Astrocyte (in vitro differentiated cells and primary cell): Measurements from ENCODE around the gene LTBP2. TPM values are rescaled to one million over a fixed set of nuclear protein-coding genes. Genes with fewer than 3 reads are reported as not detected.
A peak's percentile ranks its signal among the peaks of the same experiment; 100 is the strongest.

Experiments used
- DNase-seq: peaks from one replicate; pipeline ENCODE4 v3.0.0-alpha.2; 2010; ENCODE audit warnings: low read depth
- FAIRE-seq: peaks from 2 replicates; lab custom pipeline; 2011; peaks lifted over from hg19 to GRCh38; lab: Jason Lieb, UNC
- H2AFZ ChIP-seq: 2 replicates; pipeline ENCODE4 v1.6.0; 2012; ENCODE audit warnings: low read depth, low read length, inconsistent platforms
- H3K27ac ChIP-seq: 2 replicates; pipeline ENCODE4 v1.5.1; 2011; ENCODE audit warnings: low read depth, low read length, inconsistent platforms
- H3K27me3 ChIP-seq: 2 replicates; pipeline ENCODE4 v1.6.0; 2011; ENCODE audit warnings: low read length, inconsistent platforms; ENCODE audit not compliant: insufficient read depth
- H3K36me3 ChIP-seq: 2 replicates; pipeline ENCODE4 v1.5.1; 2011; ENCODE audit warnings: low read length, inconsistent platforms; ENCODE audit not compliant: insufficient read depth
- H3K4me1 ChIP-seq: 2 replicates; pipeline ENCODE4 v1.5.1; 2011; ENCODE audit warnings: low read length, inconsistent platforms; ENCODE audit not compliant: insufficient read depth
- H3K4me2 ChIP-seq: 2 replicates; pipeline ENCODE4 v1.6.0; 2012; ENCODE audit warnings: low read length, inconsistent platforms
- H3K4me3 ChIP-seq: 2 replicates; pipeline ENCODE4 v1.5.1; 2011; ENCODE audit warnings: low read depth, mild to moderate bottlenecking, low read length, inconsistent platforms; ENCODE audit not compliant: insufficient read depth
- H3K79me2 ChIP-seq: 2 replicates; pipeline ENCODE4 v1.6.0; 2012; ENCODE audit warnings: mild to moderate bottlenecking, low read length, inconsistent platforms; ENCODE audit not compliant: insufficient read depth
- H3K9ac ChIP-seq: 2 replicates; pipeline ENCODE4 v1.6.0; 2012; ENCODE audit warnings: mild to moderate bottlenecking, low read length, inconsistent platforms
- H3K9me3 ChIP-seq: 2 replicates; pipeline ENCODE4 v1.5.1; 2012; ENCODE audit warnings: low read depth, mild to moderate bottlenecking, low read length, inconsistent platforms; ENCODE audit not compliant: insufficient read depth
- H4K20me1 ChIP-seq: 2 replicates; pipeline ENCODE4 v1.6.0; 2012; ENCODE audit warnings: low read length, inconsistent platforms; ENCODE audit not compliant: insufficient read depth
- H3K27ac Mint-ChIP-seq: one replicate; pipeline ENCODE4 v1.8.0; 2021; ENCODE audit warnings: mild to moderate bottlenecking, mixed read lengths; ENCODE audit not compliant: unreplicated experiment
- H3K27me3 Mint-ChIP-seq: one replicate; pipeline ENCODE4 v1.8.0; 2021; ENCODE audit warnings: low read depth, mixed read lengths; ENCODE audit not compliant: unreplicated experiment
- H3K36me3 Mint-ChIP-seq: one replicate; pipeline ENCODE4 v1.8.0; 2021; ENCODE audit warnings: low read depth, mixed read lengths; ENCODE audit not compliant: unreplicated experiment
- H3K4me1 Mint-ChIP-seq: one replicate; pipeline ENCODE4 v1.8.0; 2021; ENCODE audit warnings: low read depth, mixed read lengths; ENCODE audit not compliant: unreplicated experiment
- H3K4me3 Mint-ChIP-seq: one replicate; pipeline ENCODE4 v1.8.0; 2021; ENCODE audit warnings: mild to moderate bottlenecking, moderate library complexity, mixed read lengths; ENCODE audit not compliant: unreplicated experiment
- H3K9me3 Mint-ChIP-seq: one replicate; pipeline ENCODE4 v1.8.0; 2021; ENCODE audit warnings: mild to moderate bottlenecking, mixed read lengths; ENCODE audit not compliant: unreplicated experiment
- EZH2 ChIP-seq: IDR thresholded peaks from 2 replicates; pipeline ENCODE4 v1.6.1; 2012; ENCODE audit warnings: mild to moderate bottlenecking, low read length, inconsistent platforms; ENCODE audit not compliant: insufficient read depth
- total RNA-seq: library from RNA; stranded (reverse); gene quantifications from 2 replicates; pipeline ENCODE4 v1.2.1, GENCODE V29; 2021
- TF ChIP-seq, protein P1 (sequence below): IDR thresholded peaks from 2 replicates; pipeline ENCODE4 v1.5.1; 2011; ENCODE audit warnings: low read depth, mild to moderate bottlenecking, inconsistent platforms, low read length, moderate library complexity; ENCODE audit not compliant: insufficient read depth

LTBP2 gene
- total RNA-seq, 1 donor from 2014 or later: 162 TPM

DNA sequence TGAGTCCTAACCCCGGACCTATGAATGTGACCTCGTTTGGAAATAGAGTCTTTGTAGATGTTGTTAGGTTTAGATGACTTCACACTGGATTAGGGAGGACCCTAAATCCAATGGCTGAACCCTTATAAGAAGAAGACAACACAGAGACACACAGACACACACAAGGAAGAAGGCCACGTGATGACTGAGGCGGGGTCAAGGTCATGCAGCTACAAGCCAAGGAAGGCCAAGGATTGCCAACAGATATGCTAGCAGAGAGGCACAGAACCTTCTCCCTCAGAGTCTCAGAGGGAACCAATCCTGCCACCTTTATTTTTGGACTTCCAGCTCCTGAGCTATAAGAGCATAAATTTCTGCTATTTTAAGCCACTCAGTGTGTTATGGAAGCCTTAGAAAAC is 31.8 kb downstream of the LTBP2 start:
- H3K4me2 ChIP-seq: peak overlapping the region; percentile 64
- H3K27ac Mint-ChIP-seq: peak overlapping the region; percentile 94
- peaks cover 49% of the 10 kb centered on the region for H3K4me1 Mint-ChIP-seq
- peaks cover 5% of the 10 kb centered on the region for H4K20me1 ChIP-seq
- H3K27ac ChIP-seq: peak overlapping the region; percentile 91
- no peak overlapping the region for H2AFZ ChIP-seq
- FAIRE-seq (peak; percentile 34), DNase-seq (no peak)
- H3K4me3 Mint-ChIP-seq: no peak overlapping the region
- H3K9ac ChIP-seq: peak overlapping the region; percentile 57
- peaks cover 14% of the 10 kb centered on the region for H3K36me3 ChIP-seq
- no peaks in the 10 kb centered on the region for H3K9me3 ChIP-seq
- H3K79me2 ChIP-seq: peaks cover 64% of the 10 kb centered on the region
- no peaks in the 10 kb centered on the region for H3K27me3 ChIP-seq
- TF ChIP-seq, protein P1, sequence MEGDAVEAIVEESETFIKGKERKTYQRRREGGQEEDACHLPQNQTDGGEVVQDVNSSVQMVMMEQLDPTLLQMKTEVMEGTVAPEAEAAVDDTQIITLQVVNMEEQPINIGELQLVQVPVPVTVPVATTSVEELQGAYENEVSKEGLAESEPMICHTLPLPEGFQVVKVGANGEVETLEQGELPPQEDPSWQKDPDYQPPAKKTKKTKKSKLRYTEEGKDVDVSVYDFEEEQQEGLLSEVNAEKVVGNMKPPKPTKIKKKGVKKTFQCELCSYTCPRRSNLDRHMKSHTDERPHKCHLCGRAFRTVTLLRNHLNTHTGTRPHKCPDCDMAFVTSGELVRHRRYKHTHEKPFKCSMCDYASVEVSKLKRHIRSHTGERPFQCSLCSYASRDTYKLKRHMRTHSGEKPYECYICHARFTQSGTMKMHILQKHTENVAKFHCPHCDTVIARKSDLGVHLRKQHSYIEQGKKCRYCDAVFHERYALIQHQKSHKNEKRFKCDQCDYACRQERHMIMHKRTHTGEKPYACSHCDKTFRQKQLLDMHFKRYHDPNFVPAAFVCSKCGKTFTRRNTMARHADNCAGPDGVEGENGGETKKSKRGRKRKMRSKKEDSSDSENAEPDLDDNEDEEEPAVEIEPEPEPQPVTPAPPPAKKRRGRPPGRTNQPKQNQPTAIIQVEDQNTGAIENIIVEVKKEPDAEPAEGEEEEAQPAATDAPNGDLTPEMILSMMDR: no peak
- no peak for TF ChIP-seq EZH2
- no peaks in the 10 kb centered on the region for H3K27me3 Mint-ChIP-seq
- peaks cover 4% of the 10 kb centered on the region for H3K9me3 Mint-ChIP-seq
- H3K36me3 Mint-ChIP-seq: peaks cover 44% of the 10 kb centered on the region
- no peak overlapping the region for H3K4me3 ChIP-seq
- H3K4me1 ChIP-seq: peaks cover 41% of the 10 kb centered on the region

DNA sequence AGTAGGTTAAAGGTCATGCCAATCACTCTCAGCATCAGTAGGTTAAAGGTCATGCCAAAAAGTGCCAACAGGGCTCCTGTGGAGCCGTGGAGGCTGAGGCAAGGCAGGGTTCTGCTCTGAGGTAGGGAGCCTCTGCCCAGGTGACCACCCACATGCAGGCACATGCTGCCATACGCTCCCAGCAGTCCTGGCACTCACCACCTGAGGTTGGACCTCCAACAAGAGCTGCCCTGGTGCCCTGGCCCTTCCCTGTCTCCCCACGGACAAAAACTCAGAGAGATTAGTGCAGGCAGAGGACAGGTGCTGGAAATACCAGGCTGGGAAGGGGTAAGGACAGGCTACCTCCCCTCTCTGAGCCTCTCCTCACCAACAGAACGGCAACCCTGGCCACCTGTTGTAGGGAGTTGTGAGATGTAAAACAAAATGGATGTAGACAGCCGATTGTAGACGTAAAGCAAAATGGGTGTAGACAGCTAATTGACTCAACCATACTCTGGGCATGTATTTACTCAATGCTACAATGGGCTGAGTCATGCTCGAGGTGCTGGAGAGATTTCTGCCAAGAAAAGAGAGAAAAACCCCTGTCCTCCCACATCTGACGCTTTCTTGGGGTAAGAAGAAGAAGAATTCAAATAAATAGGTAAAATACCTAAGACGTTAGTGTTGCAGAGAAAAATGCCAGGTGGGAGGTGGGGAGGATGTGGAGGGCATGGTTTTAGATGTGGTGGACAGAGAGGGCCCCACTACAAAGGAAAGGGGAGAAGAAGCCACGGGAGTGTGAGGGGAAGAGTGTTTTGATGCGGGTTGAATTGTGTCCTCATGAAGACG is 32.4 kb downstream of the LTBP2 start:
- H3K36me3 ChIP-seq: peaks cover 14% of the 10 kb centered on the region
- TF ChIP-seq, protein P1: no peak
- H3K79me2 ChIP-seq: peaks cover 68% of the 10 kb centered on the region
- H3K27ac ChIP-seq: peak overlapping the region; percentile 91
- no peaks in the 10 kb centered on the region for H3K27me3 Mint-ChIP-seq
- peaks cover 41% of the 10 kb centered on the region for H3K4me1 ChIP-seq
- peak overlapping the region; percentile 18 for H3K4me3 Mint-ChIP-seq
- H3K4me2 ChIP-seq: peak overlapping the region; percentile 64
- peak overlapping the region; percentile 94 for H3K27ac Mint-ChIP-seq
- peaks cover 4% of the 10 kb centered on the region for H4K20me1 ChIP-seq
- peaks cover 41% of the 10 kb centered on the region for H3K36me3 Mint-ChIP-seq
- peaks cover 49% of the 10 kb centered on the region for H3K4me1 Mint-ChIP-seq
- peak overlapping the region; percentile 6 for H2AFZ ChIP-seq
- H3K9me3 Mint-ChIP-seq: peaks cover 4% of the 10 kb centered on the region
- DNase-seq: peak; percentile 94
- peak; percentile 79 for FAIRE-seq
- H3K9ac ChIP-seq: peak overlapping the region; percentile 57
- no peaks in the 10 kb centered on the region for H3K9me3 ChIP-seq
- H3K27me3 ChIP-seq: no peaks in the 10 kb centered on the region
- no peak overlapping the region for H3K4me3 ChIP-seq

DNA sequence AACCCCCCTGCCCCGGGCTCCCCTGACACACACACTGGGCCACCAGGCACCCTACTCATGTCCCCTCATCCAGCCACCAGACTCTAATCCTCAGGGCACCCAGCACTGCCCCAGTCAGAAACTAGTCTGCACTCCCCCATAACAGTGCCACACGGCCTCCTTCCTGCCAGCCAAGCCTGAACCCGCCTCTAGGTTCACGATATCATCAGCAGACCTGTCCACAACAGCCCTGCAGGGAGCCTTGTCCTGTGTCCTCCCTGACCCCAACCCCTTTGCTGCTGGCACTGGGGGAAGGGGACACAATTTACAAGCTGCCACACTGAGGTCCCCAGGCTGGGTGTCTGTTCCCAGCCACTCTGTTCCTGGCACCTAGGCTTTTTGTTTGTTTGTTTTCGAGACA is 33.6 kb downstream of the LTBP2 start:
- no peak overlapping the region for H3K4me3 ChIP-seq
- H3K27me3 ChIP-seq: no peaks in the 10 kb centered on the region
- no peaks in the 10 kb centered on the region for H3K27me3 Mint-ChIP-seq
- DNase-seq (no peak), FAIRE-seq (no peak)
- H4K20me1 ChIP-seq: no peaks in the 10 kb centered on the region
- H3K9me3 Mint-ChIP-seq: peaks cover 4% of the 10 kb centered on the region
- H3K36me3 Mint-ChIP-seq: peaks cover 34% of the 10 kb centered on the region
- peaks cover 64% of the 10 kb centered on the region for H3K79me2 ChIP-seq
- H3K9me3 ChIP-seq: no peaks in the 10 kb centered on the region
- H3K4me2 ChIP-seq: no peak overlapping the region
- H3K4me3 Mint-ChIP-seq: no peak overlapping the region
- no peak overlapping the region for H2AFZ ChIP-seq
- H3K4me1 Mint-ChIP-seq: peaks cover 51% of the 10 kb centered on the region
- no peak overlapping the region for H3K27ac ChIP-seq
- H3K4me1 ChIP-seq: peaks cover 41% of the 10 kb centered on the region
- peaks cover 14% of the 10 kb centered on the region for H3K36me3 ChIP-seq
- peak overlapping the region; percentile 27 for H3K27ac Mint-ChIP-seq
- TF ChIP-seq, protein P1: no peak
- TF ChIP-seq EZH2: no peak
- no peak overlapping the region for H3K9ac ChIP-seq
